ENCODE data around the gene ACKR3.

DNA sequence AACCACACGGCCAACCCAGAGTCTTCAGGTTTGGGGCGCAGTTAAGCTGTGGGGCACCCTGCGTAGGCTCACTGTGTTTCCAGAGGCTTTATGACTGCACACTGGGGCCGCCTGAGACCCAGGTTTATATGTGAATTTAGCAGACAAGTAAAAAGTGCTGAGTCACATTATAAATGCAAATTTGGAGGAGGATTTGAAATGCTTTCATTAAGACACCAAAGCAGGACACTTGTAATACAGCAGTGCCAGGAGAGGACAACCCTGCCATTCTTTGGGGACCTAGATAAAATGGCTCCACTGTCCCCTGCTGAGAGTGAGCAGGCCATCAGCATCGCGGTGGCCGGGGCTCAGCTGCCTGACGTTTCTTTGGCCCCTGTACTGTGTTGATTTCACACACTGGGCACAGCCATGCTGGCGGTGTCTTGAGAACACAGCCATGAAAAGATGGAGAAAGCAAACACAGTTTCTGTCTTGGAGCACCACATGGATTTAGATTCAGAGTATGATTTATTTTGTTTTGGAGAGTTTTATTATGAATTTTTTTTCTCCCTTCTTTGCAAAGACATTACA is 10.2 kb downstream of the ACKR3 start:
- TF ChIP-seq, protein P1, sequence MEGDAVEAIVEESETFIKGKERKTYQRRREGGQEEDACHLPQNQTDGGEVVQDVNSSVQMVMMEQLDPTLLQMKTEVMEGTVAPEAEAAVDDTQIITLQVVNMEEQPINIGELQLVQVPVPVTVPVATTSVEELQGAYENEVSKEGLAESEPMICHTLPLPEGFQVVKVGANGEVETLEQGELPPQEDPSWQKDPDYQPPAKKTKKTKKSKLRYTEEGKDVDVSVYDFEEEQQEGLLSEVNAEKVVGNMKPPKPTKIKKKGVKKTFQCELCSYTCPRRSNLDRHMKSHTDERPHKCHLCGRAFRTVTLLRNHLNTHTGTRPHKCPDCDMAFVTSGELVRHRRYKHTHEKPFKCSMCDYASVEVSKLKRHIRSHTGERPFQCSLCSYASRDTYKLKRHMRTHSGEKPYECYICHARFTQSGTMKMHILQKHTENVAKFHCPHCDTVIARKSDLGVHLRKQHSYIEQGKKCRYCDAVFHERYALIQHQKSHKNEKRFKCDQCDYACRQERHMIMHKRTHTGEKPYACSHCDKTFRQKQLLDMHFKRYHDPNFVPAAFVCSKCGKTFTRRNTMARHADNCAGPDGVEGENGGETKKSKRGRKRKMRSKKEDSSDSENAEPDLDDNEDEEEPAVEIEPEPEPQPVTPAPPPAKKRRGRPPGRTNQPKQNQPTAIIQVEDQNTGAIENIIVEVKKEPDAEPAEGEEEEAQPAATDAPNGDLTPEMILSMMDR (conservative IDR thresholded peaks at IDR 0.05) = no peak
- no peak for TF ChIP-seq ZFX (IDR thresholded peaks at IDR 0.05)

Measured in C4-2B (cell line).